Fibroblast of skin of left biceps (primary cell): Measurements from ENCODE around the gene FGGY.
"Not testable (repeated sequence)": the region's sequence is repeated elsewhere in the genome, so short reads cannot be mapped to it uniquely, and the experiment has no call there.

Experiments
- DNase-seq, 2 experiments: peaks; one replicate each; pipeline ENCODE4 v3.0.0-alpha.2; 2013; ENCODE audit warnings: low read depth in 2 of 2

Gene FGGY

DNA sequence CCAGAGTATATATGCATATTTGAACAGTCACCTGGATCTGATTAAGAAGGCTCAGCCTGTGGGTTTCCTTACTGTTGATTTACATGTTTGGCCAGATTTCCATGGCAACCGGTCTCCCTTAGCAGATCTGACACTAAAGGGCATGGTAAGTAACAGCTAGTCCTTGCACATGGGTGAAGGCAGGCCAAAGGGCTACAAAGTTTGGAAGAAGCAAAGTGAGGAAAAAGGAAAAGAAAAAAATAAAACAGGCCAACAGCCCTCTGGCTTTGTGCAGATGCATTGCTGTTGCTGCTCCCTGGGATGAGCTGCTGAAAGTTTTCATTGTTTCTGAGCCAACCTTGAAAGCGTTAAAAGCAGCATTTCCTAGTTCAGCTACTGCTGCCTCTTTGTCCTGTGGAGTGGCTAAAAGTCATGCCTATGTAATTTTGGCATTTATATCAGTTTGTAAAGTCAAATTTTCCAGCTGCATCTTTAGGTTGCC is 341.4 kb downstream of the FGGY start:
- DNase-seq, result peak; percentile 87 to 90

DNA sequence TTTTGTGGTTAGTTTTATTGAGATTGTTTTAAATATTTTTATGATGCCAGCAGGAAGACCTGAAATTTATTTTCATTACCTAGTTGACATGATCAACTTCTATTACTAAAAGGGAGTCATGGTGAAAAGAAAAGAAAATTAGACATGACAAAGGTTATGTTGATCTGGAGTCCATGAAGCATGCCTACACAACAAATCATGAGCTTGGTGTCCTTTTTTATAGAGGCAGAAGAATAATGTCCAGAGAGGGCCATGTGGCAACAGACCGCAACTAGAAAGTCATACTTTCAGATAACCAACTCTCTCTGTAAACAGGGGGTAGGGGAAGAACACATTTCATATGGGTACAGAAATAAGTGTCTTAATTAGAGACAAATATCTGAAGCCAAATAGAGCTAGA is 342.4 kb downstream of the FGGY start:
- no peak for DNase-seq

DNA sequence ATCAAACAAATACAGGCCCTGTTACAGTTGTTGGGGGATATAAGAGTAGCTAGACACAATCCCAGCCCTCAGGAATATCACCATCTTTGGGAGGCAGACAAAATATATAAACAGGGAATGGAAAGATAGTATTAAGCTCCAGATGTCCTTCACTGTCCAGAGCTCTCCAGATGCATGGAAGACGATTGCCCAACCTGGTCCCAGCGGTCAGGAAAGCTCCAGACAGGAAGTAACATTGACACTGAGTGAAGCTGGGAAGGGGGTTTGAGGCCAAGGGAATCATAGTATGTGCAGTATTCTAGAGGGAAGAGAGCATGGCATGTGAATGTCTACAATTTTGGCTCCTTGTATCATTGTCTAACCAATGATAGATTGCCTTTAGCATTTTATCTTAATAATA is 344.0 kb downstream of the FGGY start:
- DNase-seq, result no peak

DNA sequence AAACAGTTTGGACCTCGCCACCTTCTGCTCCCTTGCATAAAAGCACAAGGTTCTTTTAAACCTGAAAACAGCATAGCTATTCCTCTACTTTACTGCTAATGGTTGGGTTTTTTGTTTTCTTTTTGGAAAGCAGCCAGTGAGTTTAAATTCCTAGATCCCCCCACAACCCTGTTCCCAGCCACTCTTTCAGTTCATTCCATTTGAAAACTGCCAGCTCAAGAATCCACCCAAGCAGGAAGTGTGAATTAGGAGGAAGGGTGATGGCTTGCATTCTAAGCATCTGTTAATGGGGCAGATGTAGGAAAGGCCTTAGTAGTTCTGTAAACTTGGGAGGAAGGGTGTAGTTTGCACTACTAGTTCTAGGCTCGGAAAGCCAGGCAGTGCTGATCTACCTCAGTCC is 344.9 kb downstream of the FGGY start:
- no peak for DNase-seq

DNA sequence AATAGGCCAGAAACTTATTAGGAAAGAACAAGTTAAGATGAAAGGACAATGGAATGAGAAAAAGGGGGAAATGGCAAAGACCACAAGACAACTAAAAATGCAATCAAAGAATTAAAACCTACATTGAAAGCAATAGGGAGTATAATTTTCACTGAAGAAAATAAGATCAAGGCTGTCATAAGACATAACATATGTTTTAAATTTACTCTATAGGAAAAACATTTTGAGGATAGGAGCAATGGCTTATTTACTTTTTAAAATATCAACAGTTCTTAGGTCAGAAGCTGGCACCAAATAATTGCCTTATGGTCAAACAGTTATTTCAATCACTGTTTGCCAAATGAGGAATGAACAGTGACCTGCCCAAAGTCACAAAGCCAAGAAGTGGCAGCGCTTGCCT is 346.6 kb downstream of the FGGY start:
- no peak for DNase-seq

DNA sequence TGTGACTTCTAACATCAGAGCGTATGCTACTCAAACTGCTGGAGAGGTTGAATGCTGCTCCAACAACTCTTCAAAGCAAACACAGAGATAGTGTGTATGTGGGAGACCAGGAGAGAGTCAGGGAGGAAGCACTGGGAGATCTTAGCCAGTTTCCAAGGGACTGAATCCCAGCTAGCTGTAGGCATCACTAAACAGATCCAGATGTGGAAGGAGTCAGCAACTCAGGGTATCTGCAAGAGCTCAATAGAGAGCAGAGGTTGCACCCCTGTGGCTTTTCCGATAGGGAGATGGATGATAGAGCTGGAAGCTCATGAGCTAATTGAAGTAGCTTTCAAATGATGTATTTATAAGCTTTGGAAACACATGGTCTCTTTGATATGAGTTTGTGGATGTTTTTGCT is 349.0 kb downstream of the FGGY start:
- DNase-seq, result peak; percentile 69 to 73

DNA sequence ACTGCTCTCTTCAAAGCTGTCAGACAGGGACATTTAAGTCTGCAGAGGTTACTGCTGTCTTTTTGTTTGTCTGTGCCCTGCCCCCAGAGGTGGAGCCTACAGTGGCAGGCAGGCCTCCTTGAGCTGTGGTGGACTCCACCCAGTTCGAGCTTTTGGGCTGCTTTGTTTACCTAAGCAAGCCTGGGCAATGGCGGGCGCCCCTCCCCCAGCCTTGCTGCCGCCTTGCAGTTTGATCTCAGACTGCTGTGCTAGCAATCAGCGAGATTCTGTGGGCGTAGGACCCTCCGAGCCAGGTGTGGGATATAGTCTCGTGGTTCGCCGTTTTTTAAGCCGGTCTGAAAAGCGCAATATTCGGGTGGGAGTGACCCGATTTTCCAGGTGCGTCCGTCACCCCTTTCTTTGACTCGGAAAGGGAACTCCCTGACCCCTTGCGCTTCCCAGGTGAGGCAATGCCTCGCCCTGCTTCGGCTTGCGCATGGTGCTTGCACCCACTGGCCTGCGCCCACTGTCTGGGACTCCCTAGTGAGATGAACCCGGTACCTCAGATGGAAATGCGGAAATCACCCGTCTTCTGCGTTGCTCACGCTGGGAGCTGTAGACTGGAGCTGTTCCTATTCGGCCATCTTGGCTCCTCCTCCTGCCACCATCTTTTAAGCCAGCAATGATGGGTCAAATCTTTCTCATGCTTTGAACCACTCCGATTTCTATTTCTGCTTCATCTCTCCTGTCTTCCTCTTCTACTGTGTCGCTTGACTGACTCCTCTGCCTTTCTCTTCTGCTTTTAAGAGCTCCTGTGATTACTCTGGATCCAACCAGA is 356.5 kb downstream of the FGGY start:
- DNase-seq, result not testable (repeated sequence)

DNA sequence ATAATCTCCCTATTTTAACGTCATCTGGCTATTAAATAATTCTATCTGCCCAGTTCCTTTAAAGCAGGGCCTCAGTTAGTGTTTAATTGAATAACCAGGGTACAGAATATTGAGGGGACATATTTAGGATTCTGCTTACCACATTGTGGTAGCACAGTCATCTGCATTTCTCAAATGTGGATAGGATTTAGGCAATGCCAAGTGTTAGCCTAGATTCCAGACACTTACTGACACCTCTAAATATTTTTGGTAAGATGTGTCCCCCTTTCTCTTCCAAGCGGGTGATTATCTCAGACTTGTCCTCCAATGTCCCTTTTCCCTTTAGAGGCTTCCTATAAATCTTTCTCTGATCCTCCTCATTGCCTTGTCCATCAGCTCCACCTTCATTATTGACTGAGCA is 357.1 kb downstream of the FGGY start:
- no peak for DNase-seq

DNA sequence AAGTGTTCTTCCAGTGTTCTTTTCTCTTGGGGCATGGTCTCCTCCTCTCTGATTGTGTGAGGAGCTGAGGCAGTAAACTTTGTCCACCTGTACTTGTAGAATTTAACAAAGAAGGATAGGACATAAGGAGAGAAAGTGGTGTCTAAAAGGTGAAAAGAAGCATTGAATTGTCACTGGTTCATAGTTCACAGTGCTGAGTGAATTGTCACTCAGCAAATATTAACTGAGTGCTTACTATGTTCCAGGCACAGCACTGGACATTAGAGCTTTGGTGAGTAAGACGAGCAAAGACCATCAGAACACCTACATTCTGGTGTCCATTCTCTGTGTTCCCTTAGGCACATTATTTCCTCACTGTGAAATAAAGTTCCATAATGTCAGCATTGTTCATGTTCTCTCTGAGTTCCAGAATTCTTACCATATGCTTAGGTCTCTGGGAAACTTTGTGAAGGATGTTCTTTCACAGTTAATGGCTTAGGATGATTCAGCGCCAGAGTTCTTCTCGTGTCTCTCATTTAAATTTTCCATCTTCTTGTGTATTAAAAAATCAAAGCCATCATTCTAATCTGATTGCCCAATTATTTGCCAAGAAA is 361.1 kb downstream of the FGGY start:
- no peak for DNase-seq

DNA sequence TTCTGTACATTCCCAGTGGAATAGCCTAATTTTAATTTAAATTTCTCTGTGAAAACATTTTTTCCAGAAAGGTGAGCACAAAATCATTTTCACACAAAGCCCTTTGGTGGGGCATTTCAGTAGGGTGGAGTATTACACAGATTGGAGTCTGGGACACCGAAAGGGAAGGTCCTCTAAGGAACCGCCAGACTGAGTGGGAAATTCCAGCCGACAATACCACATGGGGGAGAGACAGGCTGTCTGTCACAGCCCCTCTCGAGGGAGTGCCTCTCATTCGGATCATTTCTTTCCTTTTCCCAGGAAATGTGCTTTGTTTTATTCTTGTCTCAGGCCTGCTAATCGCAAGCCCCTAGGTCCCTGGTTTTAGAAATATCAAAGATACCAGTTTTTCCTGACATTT is 367.3 kb downstream of the FGGY start:
- DNase-seq, result no peak

DNA sequence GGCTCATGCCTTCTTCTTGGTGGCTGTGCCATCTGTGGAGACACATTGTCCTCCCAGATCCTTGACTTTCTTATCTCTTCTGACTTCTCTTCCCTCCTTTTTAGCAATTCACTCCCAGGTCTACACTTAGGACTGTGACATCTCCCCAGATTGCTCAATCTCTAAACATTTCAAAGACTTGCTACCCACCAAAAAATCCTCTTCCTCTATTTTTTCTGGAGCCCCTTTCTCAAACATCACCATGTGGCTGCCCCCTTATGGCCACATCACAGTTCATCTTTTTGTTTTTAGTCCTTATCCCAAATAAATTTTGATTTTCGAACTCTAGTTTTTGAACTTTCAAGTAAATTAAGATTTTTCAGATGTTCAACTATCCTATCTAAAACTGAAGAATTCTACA is 369.2 kb downstream of the FGGY start:
- DNase-seq, result no peak

DNA sequence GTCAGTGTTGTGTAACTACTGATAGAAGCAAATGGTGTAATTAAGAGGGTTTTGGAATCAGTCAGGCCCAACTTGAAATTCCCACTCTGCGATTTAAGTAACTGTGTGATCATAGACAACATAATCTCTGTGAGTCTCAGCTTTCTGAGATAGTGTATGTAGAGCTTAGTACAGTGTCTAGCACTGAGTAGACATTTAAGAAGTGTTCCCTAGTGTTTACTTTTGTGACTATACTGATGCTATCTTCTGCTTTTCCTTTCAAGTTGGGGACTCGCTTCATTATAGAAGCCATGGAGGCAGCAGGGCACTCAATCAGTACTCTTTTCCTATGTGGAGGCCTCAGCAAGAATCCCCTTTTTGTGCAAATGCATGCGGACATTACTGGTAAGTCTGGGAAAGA is 370.1 kb downstream of the FGGY start:
- DNase-seq, result no peak

DNA sequence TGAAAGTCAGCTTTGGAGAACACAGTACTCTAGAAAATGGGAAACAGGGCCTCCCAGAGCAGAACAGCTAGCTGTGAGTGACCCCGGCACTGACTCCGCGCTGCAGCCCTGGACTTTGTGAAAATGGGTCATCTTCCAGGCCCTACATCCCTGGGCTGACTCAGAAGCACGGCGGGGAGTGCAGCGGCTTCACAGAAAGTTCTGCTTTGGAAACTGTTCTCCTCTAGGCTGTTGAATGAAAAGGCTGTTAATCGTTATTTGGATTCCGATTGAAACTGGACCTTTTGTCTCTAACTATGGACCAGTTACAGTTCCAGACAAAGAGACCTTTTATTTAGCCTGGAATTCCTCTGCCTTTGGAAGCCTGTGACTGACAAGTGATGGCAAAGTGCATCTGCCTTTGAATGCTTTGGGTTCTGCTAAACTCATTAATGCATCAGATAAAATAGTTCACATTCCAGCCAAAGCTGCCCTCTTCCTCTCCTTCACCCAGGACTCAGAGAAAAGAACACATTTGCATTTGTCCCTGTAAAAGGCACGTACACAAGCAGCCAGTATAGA is 372.9 kb downstream of the FGGY start:
- no peak for DNase-seq

DNA sequence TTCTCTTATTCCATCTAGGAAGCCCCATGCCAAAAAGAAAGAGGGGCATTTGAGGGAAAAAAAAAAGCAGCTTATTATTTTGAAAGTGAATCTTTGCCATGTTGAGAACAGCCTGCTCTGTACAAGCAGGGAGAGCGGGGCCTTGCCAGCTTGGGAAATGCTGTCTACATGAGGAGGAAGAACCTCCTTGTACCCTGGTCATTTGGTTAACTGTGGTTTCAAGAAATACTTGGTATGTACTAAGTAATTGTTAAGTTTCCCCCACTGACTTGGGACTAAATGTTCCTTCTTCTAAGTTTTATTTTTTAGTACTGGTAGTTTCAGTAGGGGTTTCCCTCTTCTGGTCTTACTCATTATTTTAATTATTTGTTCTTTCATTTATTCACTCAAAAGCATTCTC is 373.8 kb downstream of the FGGY start:
- DNase-seq, result no peak

DNA sequence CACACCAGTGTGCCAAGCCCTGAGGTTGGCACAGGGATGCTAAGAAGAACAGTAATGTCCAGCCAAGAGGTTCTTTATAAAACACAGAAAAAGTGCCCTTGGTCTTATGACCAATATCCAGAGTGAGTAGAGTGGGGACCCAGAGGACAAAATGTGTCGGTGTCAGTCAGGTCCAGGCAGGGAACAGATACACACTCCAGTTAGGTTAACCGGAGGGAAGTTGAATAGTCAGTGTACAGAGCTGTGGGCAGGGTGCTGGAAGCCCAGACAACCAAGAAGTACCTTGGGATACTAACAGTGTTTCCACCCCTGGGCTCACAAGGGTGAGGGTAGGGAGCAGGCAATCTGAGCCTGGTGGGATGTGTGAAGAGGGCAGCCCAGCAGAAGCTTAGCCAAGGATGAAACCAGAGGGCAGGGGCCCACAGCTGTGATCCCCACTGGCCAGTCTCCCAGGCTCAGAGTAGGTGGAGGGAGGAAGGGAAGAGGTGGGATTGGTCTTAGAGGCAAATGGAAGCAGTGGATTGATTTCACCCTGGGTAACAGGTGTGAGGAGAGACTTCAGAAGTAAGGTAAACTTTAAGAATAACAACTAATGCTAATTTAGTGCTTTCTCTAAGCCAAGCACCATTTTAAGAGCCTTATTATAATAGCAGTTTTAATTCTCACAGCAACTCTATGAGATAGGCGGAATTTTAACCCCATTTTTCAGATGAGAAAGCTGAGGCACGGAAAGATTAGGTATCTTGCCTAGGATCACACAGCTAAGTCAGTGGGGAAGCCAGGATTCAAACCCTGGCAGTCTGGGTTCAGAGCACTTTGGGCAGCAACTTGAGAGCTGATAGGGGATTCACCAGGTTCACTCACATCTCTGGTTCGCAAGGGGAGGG is 374.4 kb downstream of the FGGY start:
- no peak for DNase-seq

DNA sequence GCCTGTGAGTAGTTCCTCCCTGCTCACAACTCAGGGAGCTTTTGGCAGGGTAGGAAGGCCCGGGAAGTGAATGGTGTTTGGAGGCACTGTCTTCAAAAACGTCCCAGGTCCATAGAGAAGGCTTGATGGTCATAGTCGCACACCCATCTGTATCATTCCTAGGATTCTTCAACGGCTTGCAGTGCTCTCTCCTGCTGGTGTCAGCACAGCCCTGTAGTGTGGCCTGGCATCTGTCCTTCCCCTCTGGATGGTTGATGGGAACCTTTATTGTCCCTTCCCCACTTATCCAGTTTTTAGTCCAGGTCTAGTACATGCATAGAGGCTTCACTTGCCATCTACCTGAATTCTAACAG is 375.0 kb downstream of the FGGY start:
- no peak for DNase-seq

DNA sequence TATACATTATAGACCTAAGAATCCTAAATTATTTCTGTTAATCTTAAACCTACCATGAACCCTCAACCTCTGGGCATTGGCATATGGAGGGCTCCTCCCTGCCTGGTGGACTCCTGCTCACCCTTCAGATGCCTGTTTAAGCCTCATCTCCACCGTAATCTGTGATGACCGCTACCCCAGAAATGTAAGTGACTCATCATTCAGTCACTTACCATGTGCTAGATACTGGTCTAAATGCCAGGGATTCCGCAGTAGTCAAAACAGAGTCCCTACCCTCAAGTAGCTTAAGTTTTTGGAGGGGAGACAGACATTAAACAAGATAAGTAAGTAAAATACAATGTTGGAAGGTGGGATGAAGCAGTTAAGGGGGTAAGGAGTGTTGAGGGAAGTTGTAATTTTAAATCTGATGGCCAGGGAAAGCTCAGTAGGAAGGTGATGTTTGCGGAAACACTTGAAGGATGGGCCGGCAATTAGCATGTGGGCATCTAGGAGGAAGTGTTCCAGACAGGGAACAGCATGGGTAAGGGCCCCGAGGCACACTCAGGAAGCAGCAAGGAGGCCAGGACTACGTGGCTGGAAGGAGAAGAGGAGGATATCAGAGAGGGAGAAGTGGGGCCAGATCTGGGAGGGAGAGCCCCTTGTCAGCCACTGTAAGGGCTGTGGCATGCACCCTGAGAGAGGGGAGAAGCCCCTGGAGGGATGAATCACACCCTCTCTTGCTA is 376.1 kb downstream of the FGGY start:
- no peak for DNase-seq

DNA sequence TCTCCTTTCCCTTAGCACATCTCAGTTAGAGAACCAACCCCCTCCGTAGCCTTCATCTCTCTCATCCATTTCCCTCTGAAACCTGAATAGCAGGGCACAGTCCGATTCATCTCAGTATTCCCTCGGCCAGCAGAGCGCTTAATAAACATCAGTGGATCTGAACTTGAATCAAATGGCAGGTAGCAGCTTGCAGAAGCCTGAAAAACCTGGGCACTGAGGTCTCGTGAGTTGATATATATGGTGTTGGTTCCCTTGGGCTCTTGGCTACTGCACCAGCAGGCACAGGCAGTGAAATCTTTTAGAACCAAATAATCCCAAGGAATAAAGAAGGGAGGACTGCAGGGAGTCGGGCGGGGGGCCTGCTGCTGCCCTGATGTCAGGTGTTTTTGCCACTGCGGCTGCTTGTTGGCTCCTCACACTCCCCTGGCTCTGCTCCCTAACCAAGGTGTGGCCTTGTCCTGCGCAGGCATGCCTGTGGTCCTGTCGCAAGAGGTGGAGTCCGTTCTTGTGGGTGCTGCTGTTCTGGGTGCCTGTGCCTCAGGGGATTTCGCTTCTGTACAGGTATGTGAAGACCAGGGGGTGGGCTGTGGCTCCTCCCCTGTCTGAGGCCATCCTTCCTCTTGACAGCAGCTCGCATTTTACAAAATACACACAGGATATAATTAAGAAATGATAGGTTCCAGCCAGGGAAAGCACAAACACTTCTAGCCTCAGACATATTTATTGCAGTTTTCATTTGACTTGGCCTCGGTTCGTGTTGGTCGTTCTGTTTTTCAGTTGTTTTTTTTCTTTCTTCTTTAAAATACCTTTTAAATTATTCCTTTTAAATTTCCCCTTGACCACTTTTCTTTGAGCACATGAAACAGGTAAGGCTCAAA is 376.9 kb downstream of the FGGY start:
- DNase-seq, result no peak

DNA sequence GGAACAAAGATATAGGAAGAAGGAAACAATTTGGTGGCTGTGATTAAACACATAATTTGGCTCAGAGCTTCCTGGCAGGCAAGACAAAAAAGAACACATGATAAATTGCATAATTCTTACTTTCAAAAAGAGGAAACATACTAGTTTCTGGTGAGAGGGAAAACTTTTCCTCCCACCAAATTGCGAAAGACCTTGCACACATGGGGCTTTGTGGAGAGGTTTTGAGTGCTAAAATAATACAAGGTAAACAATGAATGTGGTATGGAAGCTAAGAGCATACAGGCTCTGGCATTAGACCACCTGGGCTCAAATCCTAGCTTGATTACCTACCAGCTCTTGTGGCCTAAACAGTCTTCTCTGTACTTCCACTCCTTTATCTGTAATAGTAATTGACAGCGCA is 377.7 kb downstream of the FGGY start:
- no peak for DNase-seq

DNA sequence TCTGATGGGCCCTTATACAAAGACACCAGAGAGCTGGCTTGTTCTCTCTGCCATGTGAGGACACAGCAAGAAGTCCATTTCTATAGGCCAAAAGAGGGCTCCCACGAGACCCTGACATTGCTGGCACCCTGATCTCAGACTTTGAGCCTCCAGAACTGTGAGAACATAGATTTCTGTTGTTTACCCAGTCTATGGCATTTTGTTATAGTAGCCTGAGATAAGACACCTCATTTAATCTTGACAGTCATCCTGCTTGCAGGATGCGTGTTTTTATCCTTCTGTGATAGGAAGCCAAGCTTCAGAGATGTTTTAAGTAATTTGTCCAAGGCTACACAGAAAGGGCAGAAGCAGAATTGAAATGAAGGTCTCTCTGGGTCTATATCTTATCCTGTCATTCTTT is 379.0 kb downstream of the FGGY start:
- no peak for DNase-seq

DNA sequence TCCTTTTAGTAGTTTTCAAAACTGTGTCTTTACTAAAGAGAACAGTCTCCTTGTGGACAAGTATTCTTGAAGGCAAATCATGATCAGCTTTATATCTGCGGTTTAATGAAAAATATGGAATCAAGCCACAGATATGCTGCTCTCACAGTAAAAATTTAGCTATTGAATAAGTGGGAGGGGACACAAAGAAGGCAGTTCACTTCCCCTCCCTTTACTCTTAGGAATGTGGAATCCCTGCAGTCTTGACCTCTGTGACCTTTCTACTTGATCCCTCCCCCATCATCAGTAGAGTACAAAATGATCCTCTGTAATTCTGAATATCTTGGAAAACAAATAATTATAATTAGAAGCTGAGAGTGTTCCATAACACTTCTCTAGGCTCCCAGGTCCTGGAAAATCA is 381.1 kb downstream of the FGGY start:
- no peak for DNase-seq
